Measurements from ENCODE around the gene CDH4.

DNA sequence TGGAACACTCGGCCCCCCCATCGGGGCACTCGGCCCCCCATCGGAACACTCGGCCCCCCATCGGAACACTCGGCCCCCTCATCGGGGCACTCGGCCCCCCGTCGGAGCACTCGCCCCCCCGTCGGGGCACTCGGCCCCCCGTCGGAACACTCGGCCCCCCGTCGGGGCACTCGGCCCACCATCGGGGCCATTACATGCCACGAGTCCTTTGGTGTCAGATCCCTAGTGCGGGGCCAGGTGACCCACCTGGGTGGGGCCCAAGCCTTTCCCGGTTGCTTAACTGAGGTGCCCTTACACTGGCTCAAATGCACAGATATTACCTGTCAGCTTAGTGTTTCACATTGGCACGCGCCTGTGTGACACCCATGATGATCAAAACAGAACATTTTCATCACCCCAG is 717.7 kb downstream of the CDH4 start:
- TF ChIP-seq, protein P1, sequence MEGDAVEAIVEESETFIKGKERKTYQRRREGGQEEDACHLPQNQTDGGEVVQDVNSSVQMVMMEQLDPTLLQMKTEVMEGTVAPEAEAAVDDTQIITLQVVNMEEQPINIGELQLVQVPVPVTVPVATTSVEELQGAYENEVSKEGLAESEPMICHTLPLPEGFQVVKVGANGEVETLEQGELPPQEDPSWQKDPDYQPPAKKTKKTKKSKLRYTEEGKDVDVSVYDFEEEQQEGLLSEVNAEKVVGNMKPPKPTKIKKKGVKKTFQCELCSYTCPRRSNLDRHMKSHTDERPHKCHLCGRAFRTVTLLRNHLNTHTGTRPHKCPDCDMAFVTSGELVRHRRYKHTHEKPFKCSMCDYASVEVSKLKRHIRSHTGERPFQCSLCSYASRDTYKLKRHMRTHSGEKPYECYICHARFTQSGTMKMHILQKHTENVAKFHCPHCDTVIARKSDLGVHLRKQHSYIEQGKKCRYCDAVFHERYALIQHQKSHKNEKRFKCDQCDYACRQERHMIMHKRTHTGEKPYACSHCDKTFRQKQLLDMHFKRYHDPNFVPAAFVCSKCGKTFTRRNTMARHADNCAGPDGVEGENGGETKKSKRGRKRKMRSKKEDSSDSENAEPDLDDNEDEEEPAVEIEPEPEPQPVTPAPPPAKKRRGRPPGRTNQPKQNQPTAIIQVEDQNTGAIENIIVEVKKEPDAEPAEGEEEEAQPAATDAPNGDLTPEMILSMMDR (conservative IDR thresholded peaks at IDR 0.05; ENCODE audit: low read depth, low read length), result no peak
- TF ChIP-seq MXI1 (IDR thresholded peaks at IDR 0.05; ENCODE audit: borderline replicate concordance, low read depth, low read length), result no peak
- no peak for TF ChIP-seq POLR2A (IDR thresholded peaks at IDR 0.05; ENCODE audit: low read depth, low read length)
- TF ChIP-seq RAD21 (IDR thresholded peaks at IDR 0.05; ENCODE audit: low read length), result no peak
- TF ChIP-seq CEBPB (IDR thresholded peaks at IDR 0.05; ENCODE audit: low read depth, low read length), result no peak
- TF ChIP-seq MAFK (IDR thresholded peaks at IDR 0.05; ENCODE audit: low read depth, low read length), result no peak
- TF ChIP-seq FOS (IDR thresholded peaks at IDR 0.05; ENCODE audit: low read depth, low read length), result no peak
- TF ChIP-seq SMC3 (IDR thresholded peaks at IDR 0.05; ENCODE audit: low read depth, low read length), result no peak
- TF ChIP-seq USF2 (IDR thresholded peaks at IDR 0.05; ENCODE audit: low read depth, low read length), result no peak
- no peak for TF ChIP-seq ELK1 (IDR thresholded peaks at IDR 0.05; ENCODE audit: borderline replicate concordance, low read depth, low read length)
- TF ChIP-seq RCOR1 (IDR thresholded peaks at IDR 0.05; ENCODE audit: insufficient replicate concordance, low read length), result no peak
- TF ChIP-seq RFX5 (IDR thresholded peaks at IDR 0.05; ENCODE audit: low read depth, low read length), result no peak
- TF ChIP-seq NFE2L2 (IDR thresholded peaks at IDR 0.05; ENCODE audit: low read depth, low read length), result no peak
- TF ChIP-seq MAZ (IDR thresholded peaks at IDR 0.05; ENCODE audit: borderline replicate concordance, low read depth, low read length), result no peak

All from IMR-90 (cell line).